GM23338 (cell line): Measurements from ENCODE around the gene KRTAP10-1. TPM values are rescaled to one million over a fixed set of nuclear protein-coding genes. Genes with fewer than 3 reads are reported as not detected.

Source experiments
- ATAC-seq: fragments of 200-7000 bp; cut with Tn5 transposase; 3 replicates; pipeline ENCODE4 v1.9.1; 2020
- DNase-seq: peaks from one replicate; pipeline ENCODE4 v3.0.0-alpha.2; 2015; ENCODE audit warnings: low spot score
- H2AFZ ChIP-seq: fragments of 200-600 bp; sonication (generic); 2 replicates; pipeline ENCODE4 v1.8.0; 2016; ENCODE audit warnings: antibody characterized with exemption, mild to moderate bottlenecking, moderate library complexity
- H3F3A ChIP-seq: fragments of 200-600 bp; sonication (generic); replicated peaks from 2 replicates; pipeline ENCODE4 v1.8.0; 2017; ENCODE audit warnings: antibody characterized with exemption, mixed run types, low read depth
- H3K27ac ChIP-seq: fragments of 200-600 bp; sonication (generic); 2 replicates; pipeline ENCODE4 v1.6.1; 2016; ENCODE audit warnings: low read depth
- H3K27me3 ChIP-seq: fragments of 200-600 bp; sonication (generic); 2 replicates; pipeline ENCODE4 v1.8.0; 2016; ENCODE audit warnings: mild to moderate bottlenecking, mixed run types, moderate library complexity; ENCODE audit not compliant: insufficient read depth
- H3K36me3 ChIP-seq: fragments of 200-600 bp; sonication (generic); 2 replicates; pipeline ENCODE4 v1.8.0; 2016; ENCODE audit warnings: mild to moderate bottlenecking; ENCODE audit not compliant: insufficient read depth
- H3K4me1 ChIP-seq: fragments of 200-600 bp; sonication (generic); 2 replicates; pipeline ENCODE4 v1.8.0; 2016; ENCODE audit warnings: mild to moderate bottlenecking, moderate library complexity; ENCODE audit not compliant: insufficient read depth
- H3K4me2 ChIP-seq: fragments of 200-600 bp; sonication (generic); 2 replicates; pipeline ENCODE4 v1.7.1; 2017; ENCODE audit warnings: mixed run types
- H3K4me3 ChIP-seq: fragments of 200-600 bp; sonication (generic); 2 replicates; pipeline ENCODE4 v1.6.1; 2016; ENCODE audit warnings: mixed run types
- H3K79me2 ChIP-seq: fragments of 200-600 bp; sonication (generic); replicated peaks from 2 replicates; pipeline ENCODE4 v1.8.0; 2017; ENCODE audit warnings: mild to moderate bottlenecking; ENCODE audit not compliant: insufficient read depth
- H3K9me2 ChIP-seq: fragments of 200-600 bp; sonication (generic); 2 replicates; pipeline ENCODE4 v1.8.0; 2017; ENCODE audit not compliant: insufficient read depth
- H4K20me1 ChIP-seq: fragments of 200-600 bp; sonication (generic); replicated peaks from 2 replicates; pipeline ENCODE4 v1.8.0; 2017; ENCODE audit warnings: mild to moderate bottlenecking; ENCODE audit not compliant: insufficient read depth
- H3K27ac Mint-ChIP-seq: 2 replicates; pipeline ENCODE4 v1.8.0; 2020; ENCODE audit warnings: inconsistent platforms, mild to moderate bottlenecking, moderate library complexity, mixed read lengths
- H3K27me3 Mint-ChIP-seq: 3 replicates; pipeline ENCODE4 v1.8.0; 2022; ENCODE audit warnings: low read depth, mild to moderate bottlenecking, moderate library complexity, mixed read lengths, inconsistent platforms; ENCODE audit not compliant: insufficient read depth, poor library complexity
- H3K36me3 Mint-ChIP-seq: 3 replicates; pipeline ENCODE4 v1.8.0; 2021; ENCODE audit warnings: low read depth, mild to moderate bottlenecking, inconsistent platforms, moderate library complexity, mixed read lengths
- H3K4me1 Mint-ChIP-seq: 3 replicates; pipeline ENCODE4 v1.8.0; 2020; ENCODE audit warnings: mild to moderate bottlenecking, inconsistent platforms, mixed read lengths
- H3K4me3 Mint-ChIP-seq: 3 replicates; pipeline ENCODE4 v1.8.0; 2021; ENCODE audit warnings: moderate library complexity, mild to moderate bottlenecking, inconsistent platforms, mixed read lengths
- H3K9me3 Mint-ChIP-seq: 3 replicates; pipeline ENCODE4 v1.8.0; 2020; ENCODE audit warnings: moderate library complexity, mild to moderate bottlenecking, inconsistent platforms, mixed read lengths
- CREB1 ChIP-seq: fragments of 250-450 bp; sonication (Bioruptor Pico); IDR thresholded peaks from 2 replicates; pipeline ENCODE4 v1.5.0; 2020; ENCODE audit warnings: low read depth, mild to moderate bottlenecking, moderate library complexity
- CTCF ChIP-seq, 2 experiments: fragments of 200-600 bp in 1 of 2; sonication (generic) in 1 of 2; conservative IDR thresholded peaks; 2 replicates each; pipeline versions ENCODE4 v1.5.1 to v1.6.1; 2016 to 2017; ENCODE audit warnings: antibody characterized with exemption in 2 of 2, low read depth in 2 of 2, mild to moderate bottlenecking in 2 of 2, moderate library complexity in 1 of 2
- ETS1 ChIP-seq: IDR thresholded peaks from 2 replicates; pipeline ENCODE4 v1.6.1; 2016; ENCODE audit warnings: antibody characterized with exemption
- EZH2 ChIP-seq: fragments of 200-600 bp; sonication (generic); IDR thresholded peaks from one replicate; pipeline ENCODE4 v1.8.0; 2017; ENCODE audit warnings: antibody characterized with exemption, mild to moderate bottlenecking, low read depth; ENCODE audit not compliant: unreplicated experiment
- EZH2phosphoT487 ChIP-seq: fragments of 200-600 bp; sonication (generic); IDR thresholded peaks from one replicate; pipeline ENCODE4 v1.8.1; 2018; ENCODE audit warnings: antibody characterized with exemption; ENCODE audit not compliant: unreplicated experiment
- JUNB ChIP-seq: IDR thresholded peaks from one replicate; pipeline ENCODE4 v1.6.1; 2016; ENCODE audit warnings: antibody characterized with exemption; ENCODE audit not compliant: unreplicated experiment
- NANOG ChIP-seq: IDR thresholded peaks from 2 replicates; pipeline ENCODE4 v1.6.1; 2016; ENCODE audit warnings: antibody characterized with exemption, borderline replicate concordance
- POLR2AphosphoS5 ChIP-seq: IDR thresholded peaks from 2 replicates; pipeline ENCODE4 v1.6.1; 2016; ENCODE audit warnings: antibody characterized with exemption, low read depth
- STAT1 ChIP-seq: IDR thresholded peaks from one replicate; pipeline ENCODE4 v1.6.1; 2016; ENCODE audit warnings: antibody characterized with exemption; ENCODE audit not compliant: unreplicated experiment
- ZNF114 ChIP-seq: fragments of 250-450 bp; sonication (Bioruptor Pico); IDR thresholded peaks from 2 replicates; pipeline ENCODE4 v1.5.0; 2020; ENCODE audit warnings: mild to moderate bottlenecking, moderate library complexity
- ZNF331 ChIP-seq: fragments of 250-450 bp; sonication (Bioruptor Pico); IDR thresholded peaks from 2 replicates; pipeline ENCODE4 v1.5.0; 2020; ENCODE audit warnings: low read depth, mild to moderate bottlenecking, moderate library complexity
- ZNF462 ChIP-seq: fragments of 250-450 bp; sonication (Bioruptor Pico); IDR thresholded peaks from 2 replicates; pipeline ENCODE4 v1.5.0; 2020; ENCODE audit warnings: mild to moderate bottlenecking, moderate library complexity
- polyA plus RNA-seq: library from polyadenylated mRNA; unstranded; fragments of >200 nt; fragmentation: Nextera tagmentation; extraction: Ambion mirVana; gene quantifications from 2 replicates; pipeline ENCODE4 v1.2.1, GENCODE V29; 2016
- total RNA-seq: library from RNA; depleted of rRNA; stranded (reverse); fragments of >200 nt; shearing (Covaris generic); gene quantifications from 2 replicates; pipeline ENCODE4 v1.2.3, GENCODE V29; 2014
- TF ChIP-seq, protein P1 (sequence below): IDR thresholded peaks from one replicate; pipeline ENCODE4 v1.6.1; 2018; ENCODE audit warnings: antibody characterized with exemption; ENCODE audit not compliant: unreplicated experiment

Gene KRTAP10-1
- total and polyA plus RNA-seq, 2 experiments from 2014 or later = not detected

DNA sequence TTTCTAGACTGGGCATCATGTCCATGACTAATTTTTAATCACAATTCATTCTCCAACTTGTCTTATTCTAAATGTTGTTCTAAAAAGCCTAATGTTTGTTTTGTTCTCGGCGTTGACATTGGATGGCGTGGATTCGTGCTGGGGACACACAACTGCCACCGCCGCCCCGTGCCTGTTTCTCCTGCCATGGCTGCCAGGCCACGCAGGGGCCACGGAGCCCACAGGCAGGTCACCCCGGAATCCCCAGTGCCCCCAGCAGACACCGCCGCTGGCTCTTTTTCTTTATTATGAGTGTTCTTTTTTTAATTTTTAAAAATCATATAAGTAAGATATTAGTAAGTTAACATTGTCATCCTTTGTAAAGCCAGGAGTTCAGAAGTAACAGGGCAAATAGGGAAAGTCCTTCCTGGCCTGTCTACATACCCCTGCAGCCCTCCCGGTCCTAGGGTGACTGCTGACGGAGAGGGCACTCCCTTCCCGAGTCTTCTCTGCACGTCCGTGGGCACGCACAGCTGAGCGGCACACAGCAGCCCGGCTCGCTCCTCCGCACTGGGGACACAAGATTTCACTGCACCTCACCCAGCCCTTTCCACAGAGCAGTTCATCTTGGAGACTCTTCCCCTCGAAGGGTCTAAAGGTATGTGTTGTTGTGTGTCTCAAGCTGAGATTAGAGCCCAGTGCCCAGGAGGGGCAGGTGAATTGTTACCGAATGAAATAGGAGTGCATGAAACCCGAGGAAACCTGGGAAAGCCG lies 32.1 kb downstream of the KRTAP10-1 start:
- H3K36me3 ChIP-seq = no peaks in the 10 kb centered on the region
- no peak overlapping the region for H3K27ac ChIP-seq
- no peak overlapping the region for H3K4me3 ChIP-seq
- no peaks in the 10 kb centered on the region for H3K4me1 ChIP-seq
- H3K79me2 ChIP-seq = no peaks in the 10 kb centered on the region
- DNase-seq (no peak), ATAC-seq (no peak)
- no peaks in the 10 kb centered on the region for H3K9me2 ChIP-seq
- TF ChIP-seq CREB1 (CRISPR knock-in tag) = no peak
- TF ChIP-seq CTCF (conservative IDR thresholded peaks at IDR 0.05; ENCODE audit: low read depth in 2 of 2) = no peak
- no peak for TF ChIP-seq ZNF114 (CRISPR knock-in tag)
- no peak for TF ChIP-seq STAT1
- TF ChIP-seq NANOG = no peak
- no peak for TF ChIP-seq JUNB
- TF ChIP-seq, protein P1, sequence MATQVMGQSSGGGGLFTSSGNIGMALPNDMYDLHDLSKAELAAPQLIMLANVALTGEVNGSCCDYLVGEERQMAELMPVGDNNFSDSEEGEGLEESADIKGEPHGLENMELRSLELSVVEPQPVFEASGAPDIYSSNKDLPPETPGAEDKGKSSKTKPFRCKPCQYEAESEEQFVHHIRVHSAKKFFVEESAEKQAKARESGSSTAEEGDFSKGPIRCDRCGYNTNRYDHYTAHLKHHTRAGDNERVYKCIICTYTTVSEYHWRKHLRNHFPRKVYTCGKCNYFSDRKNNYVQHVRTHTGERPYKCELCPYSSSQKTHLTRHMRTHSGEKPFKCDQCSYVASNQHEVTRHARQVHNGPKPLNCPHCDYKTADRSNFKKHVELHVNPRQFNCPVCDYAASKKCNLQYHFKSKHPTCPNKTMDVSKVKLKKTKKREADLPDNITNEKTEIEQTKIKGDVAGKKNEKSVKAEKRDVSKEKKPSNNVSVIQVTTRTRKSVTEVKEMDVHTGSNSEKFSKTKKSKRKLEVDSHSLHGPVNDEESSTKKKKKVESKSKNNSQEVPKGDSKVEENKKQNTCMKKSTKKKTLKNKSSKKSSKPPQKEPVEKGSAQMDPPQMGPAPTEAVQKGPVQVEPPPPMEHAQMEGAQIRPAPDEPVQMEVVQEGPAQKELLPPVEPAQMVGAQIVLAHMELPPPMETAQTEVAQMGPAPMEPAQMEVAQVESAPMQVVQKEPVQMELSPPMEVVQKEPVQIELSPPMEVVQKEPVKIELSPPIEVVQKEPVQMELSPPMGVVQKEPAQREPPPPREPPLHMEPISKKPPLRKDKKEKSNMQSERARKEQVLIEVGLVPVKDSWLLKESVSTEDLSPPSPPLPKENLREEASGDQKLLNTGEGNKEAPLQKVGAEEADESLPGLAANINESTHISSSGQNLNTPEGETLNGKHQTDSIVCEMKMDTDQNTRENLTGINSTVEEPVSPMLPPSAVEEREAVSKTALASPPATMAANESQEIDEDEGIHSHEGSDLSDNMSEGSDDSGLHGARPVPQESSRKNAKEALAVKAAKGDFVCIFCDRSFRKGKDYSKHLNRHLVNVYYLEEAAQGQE = no peak
- TF ChIP-seq ETS1 = no peak
- TF ChIP-seq ZNF462 = no peak
- no peak for TF ChIP-seq ZNF331
- TF ChIP-seq POLR2AphosphoS5 = no peak
- TF ChIP-seq EZH2phosphoT487 = no peak
- no peak for TF ChIP-seq EZH2
- Mint-ChIP-seq H3K36me3 (no peaks in the 10 kb centered on the region), H3K27me3 (peaks cover 12% of the 10 kb centered on the region), H3K9me3 (no peaks in the 10 kb centered on the region; the same call in 2 of the 3 replicates), H3K4me3 (no peak overlapping the region), H3K4me1 (no peaks in the 10 kb centered on the region; the same call in 2 of the 3 replicates), H3K27ac (no peak overlapping the region)
- H3K27me3 ChIP-seq = no peaks in the 10 kb centered on the region
- H3F3A ChIP-seq = no peaks in the 10 kb centered on the region
- H2AFZ ChIP-seq = no peak overlapping the region
- no peak overlapping the region for H3K4me2 ChIP-seq
- no peaks in the 10 kb centered on the region for H4K20me1 ChIP-seq
